HCT116 (cell line): ENCODE data around the gene ARSJ.

Source experiments
- CTCF ChIP-seq, 3 experiments: fragments of 200-600 bp in 1 of 3; sonication (generic) in 1 of 3; IDR thresholded peaks in 2 of 3; conservative IDR thresholded peaks in 1 of 3; 2 replicates each; pipeline ENCODE4 v1.5.1; 2012 to 2017; ENCODE audit warnings: low read depth in 2 of 3, low read length in 2 of 3, antibody characterized with exemption in 1 of 3, borderline replicate concordance in 1 of 3, control low read depth in 1 of 3, mild to moderate bottlenecking in 1 of 3, mixed read lengths in 1 of 3, mixed run types in 1 of 3, moderate library complexity in 1 of 3; ENCODE audit not compliant: insufficient read depth in 1 of 3
- EZH2 ChIP-seq: fragments of 200-600 bp; sonication (generic); IDR thresholded peaks from 2 replicates; pipeline ENCODE4 v1.6.1; 2017; ENCODE audit warnings: antibody characterized with exemption, mixed run types
- POLR2AphosphoS5 ChIP-seq: IDR thresholded peaks from 2 replicates; pipeline ENCODE4 v1.6.1; 2011; ENCODE audit warnings: mild to moderate bottlenecking, low read depth, low read length, moderate library complexity
- SIN3A ChIP-seq: IDR thresholded peaks from 2 replicates; pipeline ENCODE4 v1.6.1; 2012; ENCODE audit warnings: low read depth
- ZNF274 ChIP-seq: fragments of 200-500 bp; sonication (Bioruptor generic); IDR thresholded peaks from 2 replicates; pipeline ENCODE4 v1.6.1; 2014; ENCODE audit warnings: mild to moderate bottlenecking, low read depth, low read length, inconsistent platforms

DNA sequence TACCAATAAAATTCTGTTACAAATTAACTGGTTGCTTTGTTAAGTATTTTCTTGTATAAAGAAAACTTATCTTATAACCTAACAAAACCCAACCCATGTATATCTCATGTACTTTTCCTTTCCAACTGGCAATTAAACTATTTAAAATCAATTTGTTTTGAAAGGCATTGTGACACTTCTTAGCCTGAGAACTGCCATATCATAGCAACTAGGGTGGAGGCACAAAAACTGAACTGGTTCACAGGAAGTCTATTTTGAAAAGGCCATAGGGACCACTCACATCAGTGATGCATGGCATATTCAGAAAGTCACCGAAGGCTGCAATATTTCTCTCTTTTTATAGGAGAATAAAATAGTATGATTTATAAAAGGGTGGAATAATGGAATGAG, 40.5 kb upstream of the ARSJ start:
- TF ChIP-seq CTCF (IDR thresholded peaks at IDR 0.05 in 2 of 3, conservative IDR thresholded peaks at IDR 0.05 in 1 of 3; ENCODE audit: borderline replicate concordance in 1 of 3, insufficient read depth in 1 of 3, low read depth in 2 of 3, low read length in 2 of 3): no peak
- no peak for TF ChIP-seq POLR2AphosphoS5
- TF ChIP-seq SIN3A: no peak
- TF ChIP-seq ZNF274: no peak
- TF ChIP-seq EZH2: no peak
